Measurements from ENCODE around the gene NOXA1. TPM values are rescaled to one million over a fixed set of nuclear protein-coding genes. Genes with fewer than 3 reads are reported as not detected.
A peak's percentile ranks its signal among the peaks of the same experiment; 100 is the strongest.

Gene NOXA1
- total RNA-seq, 1 donor from 2014 or later: 0.50 TPM

DNA sequence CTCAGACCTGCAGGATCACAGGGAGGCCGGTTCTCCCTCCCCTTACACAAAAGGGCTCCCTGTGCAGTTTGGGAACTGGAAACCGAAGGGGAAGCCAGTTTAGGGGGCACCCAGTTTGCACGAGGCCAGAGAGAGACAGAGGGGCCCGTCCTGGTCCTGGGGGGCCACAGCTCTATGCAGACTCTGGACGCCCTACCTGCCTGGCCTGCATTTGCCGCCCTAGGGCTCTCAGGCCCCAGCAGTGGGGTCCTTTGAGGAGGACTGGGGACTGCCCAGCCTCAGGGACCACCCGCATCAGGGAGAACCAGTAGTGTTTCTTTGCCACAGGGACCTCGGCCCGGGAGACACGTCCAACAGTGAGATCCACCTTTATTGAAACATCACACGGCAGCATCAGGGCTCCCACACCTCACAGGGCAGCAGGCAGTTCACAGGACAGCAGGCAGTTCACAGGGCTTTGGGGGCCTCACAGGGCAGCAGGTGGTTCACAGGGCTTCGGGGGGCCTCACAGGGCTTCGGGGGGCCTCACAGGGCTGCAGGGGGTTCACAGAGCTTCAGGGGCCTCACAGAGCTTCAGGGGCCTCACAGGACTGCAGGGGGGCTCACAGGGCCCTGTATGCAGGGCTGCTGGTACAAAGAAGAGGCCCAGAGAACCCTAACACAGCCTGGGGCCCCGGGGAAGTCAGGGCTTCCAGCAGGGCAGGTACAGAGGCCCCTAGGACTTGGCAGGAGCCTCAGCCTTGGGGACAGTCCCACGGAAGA, 36.6 kb downstream of the NOXA1 start:
- H3K4me1 ChIP-seq (ENCODE audit: insufficient read depth, low read length): peaks cover 42% of the 10 kb centered on the region
- H2AFZ ChIP-seq (ENCODE audit: low read depth, low read length): peak overlapping the region; percentile 88
- peak overlapping the region; percentile 96 for H3K4me2 ChIP-seq (ENCODE audit: low read length)

DNA sequence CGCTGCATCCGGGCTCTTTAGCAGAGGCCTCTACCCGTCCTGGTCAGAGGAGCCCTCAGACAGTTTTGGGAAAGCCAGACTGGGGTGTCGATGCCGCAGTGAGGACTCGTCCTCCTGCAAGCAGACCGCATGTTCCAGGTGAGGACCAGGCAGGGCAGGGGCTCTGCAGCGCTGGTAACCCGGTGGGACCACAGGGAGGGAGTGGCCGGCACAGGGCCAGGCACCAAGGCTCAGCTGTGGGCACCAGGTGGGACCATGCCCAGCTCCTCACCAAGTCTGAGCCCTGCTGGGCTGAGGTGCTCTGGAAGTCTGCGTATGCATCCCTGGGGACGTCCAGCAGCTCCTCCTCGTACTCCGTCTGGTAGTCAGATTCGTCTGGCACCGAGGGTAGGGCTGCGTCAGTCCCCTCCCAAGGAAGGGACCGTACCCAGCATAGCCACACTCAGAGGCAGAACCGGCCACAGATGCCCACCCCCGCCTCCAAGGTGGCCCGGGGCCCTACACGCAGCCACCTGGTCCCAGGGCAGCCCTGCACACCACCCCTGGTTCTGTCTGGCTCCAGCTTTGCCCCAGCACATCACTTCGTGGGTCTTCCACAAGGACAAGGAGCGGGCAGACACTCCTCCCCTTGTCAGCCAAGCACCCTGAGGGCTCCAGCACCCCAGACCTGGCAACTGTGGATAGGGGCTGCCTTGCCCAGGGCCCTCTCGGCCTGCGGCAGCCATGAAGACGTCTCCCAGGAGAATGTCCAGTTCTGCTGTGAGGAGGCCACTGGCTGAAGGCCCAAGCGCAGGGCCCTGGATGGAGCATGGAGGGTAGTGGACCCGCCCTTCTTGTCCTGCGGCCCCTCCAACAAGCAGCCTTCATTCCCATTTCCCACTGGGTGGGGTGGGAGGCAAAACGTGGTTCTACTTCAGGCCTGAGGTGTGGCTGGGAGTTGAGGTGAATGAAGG, 37.4 kb downstream of the NOXA1 start:
- H3K9me3 ChIP-seq (ENCODE audit: insufficient read depth, low read depth, low read length): no peaks in the 10 kb centered on the region
- H3K27me3 ChIP-seq (ENCODE audit: insufficient read depth, low read length): no peaks in the 10 kb centered on the region
- no peak overlapping the region for H3K4me3 Mint-ChIP-seq (ENCODE audit: unreplicated experiment)
- no peak overlapping the region for H2AFZ ChIP-seq (ENCODE audit: low read depth, low read length)
- no peak for DNase-seq (ENCODE audit: low read depth)
- H3K9ac ChIP-seq (ENCODE audit: low read length): no peak overlapping the region
- H3K4me1 ChIP-seq (ENCODE audit: insufficient read depth, low read length): peaks cover 34% of the 10 kb centered on the region
- H3K36me3 Mint-ChIP-seq (ENCODE audit: low read depth, unreplicated experiment): peaks cover 3% of the 10 kb centered on the region
- H3K4me1 Mint-ChIP-seq (ENCODE audit: low read depth, unreplicated experiment): peaks cover 10% of the 10 kb centered on the region
- H3K4me2 ChIP-seq (ENCODE audit: low read length): no peak overlapping the region
- H3K27ac ChIP-seq (ENCODE audit: low read depth, low read length): no peak overlapping the region
- no peak for TF ChIP-seq EZH2 (IDR thresholded peaks at IDR 0.05; ENCODE audit: insufficient read depth, low read length)
- TF ChIP-seq, protein P1, sequence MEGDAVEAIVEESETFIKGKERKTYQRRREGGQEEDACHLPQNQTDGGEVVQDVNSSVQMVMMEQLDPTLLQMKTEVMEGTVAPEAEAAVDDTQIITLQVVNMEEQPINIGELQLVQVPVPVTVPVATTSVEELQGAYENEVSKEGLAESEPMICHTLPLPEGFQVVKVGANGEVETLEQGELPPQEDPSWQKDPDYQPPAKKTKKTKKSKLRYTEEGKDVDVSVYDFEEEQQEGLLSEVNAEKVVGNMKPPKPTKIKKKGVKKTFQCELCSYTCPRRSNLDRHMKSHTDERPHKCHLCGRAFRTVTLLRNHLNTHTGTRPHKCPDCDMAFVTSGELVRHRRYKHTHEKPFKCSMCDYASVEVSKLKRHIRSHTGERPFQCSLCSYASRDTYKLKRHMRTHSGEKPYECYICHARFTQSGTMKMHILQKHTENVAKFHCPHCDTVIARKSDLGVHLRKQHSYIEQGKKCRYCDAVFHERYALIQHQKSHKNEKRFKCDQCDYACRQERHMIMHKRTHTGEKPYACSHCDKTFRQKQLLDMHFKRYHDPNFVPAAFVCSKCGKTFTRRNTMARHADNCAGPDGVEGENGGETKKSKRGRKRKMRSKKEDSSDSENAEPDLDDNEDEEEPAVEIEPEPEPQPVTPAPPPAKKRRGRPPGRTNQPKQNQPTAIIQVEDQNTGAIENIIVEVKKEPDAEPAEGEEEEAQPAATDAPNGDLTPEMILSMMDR (IDR thresholded peaks at IDR 0.05; ENCODE audit: insufficient read depth, low read depth, low read length): no peak
- FAIRE-seq: no peak
- H3K9me3 Mint-ChIP-seq (ENCODE audit: unreplicated experiment): no peaks in the 10 kb centered on the region
- no peak overlapping the region for H3K27ac Mint-ChIP-seq (ENCODE audit: unreplicated experiment)
- H3K36me3 ChIP-seq (ENCODE audit: insufficient read depth, low read length): no peaks in the 10 kb centered on the region
- peaks cover 3% of the 10 kb centered on the region for H3K27me3 Mint-ChIP-seq (ENCODE audit: low read depth, unreplicated experiment)
- H4K20me1 ChIP-seq (ENCODE audit: insufficient read depth, low read length): peaks cover 30% of the 10 kb centered on the region
- no peaks in the 10 kb centered on the region for H3K79me2 ChIP-seq (ENCODE audit: insufficient read depth, low read length)
- H3K4me3 ChIP-seq (ENCODE audit: insufficient read depth, low read depth, low read length): no peak overlapping the region

More for the DNA sequence above, 36.6 kb downstream of the NOXA1 start:
- H3K9me3 ChIP-seq (ENCODE audit: insufficient read depth, low read depth, low read length): no peaks in the 10 kb centered on the region
- H3K4me3 Mint-ChIP-seq (ENCODE audit: unreplicated experiment): peak overlapping the region; percentile 62
- TF ChIP-seq, protein P1 (IDR thresholded peaks at IDR 0.05; ENCODE audit: insufficient read depth, low read depth, low read length): no peak
- no peak for TF ChIP-seq EZH2 (IDR thresholded peaks at IDR 0.05; ENCODE audit: insufficient read depth, low read length)
- H3K27ac ChIP-seq (ENCODE audit: low read depth, low read length): peak overlapping the region; percentile 48
- no peaks in the 10 kb centered on the region for H3K79me2 ChIP-seq (ENCODE audit: insufficient read depth, low read length)
- peaks cover 37% of the 10 kb centered on the region for H4K20me1 ChIP-seq (ENCODE audit: insufficient read depth, low read length)
- FAIRE-seq (no peak), DNase-seq (ENCODE audit: low read depth) (no peak)
- peak overlapping the region; percentile 55 for H3K9ac ChIP-seq (ENCODE audit: low read length)
- peaks cover 3% of the 10 kb centered on the region for H3K36me3 Mint-ChIP-seq (ENCODE audit: low read depth, unreplicated experiment)
- H3K36me3 ChIP-seq (ENCODE audit: insufficient read depth, low read length): no peaks in the 10 kb centered on the region
- no peaks in the 10 kb centered on the region for H3K9me3 Mint-ChIP-seq (ENCODE audit: unreplicated experiment)
- no peaks in the 10 kb centered on the region for H3K27me3 Mint-ChIP-seq (ENCODE audit: low read depth, unreplicated experiment)
- H3K4me1 Mint-ChIP-seq (ENCODE audit: low read depth, unreplicated experiment): peaks cover 10% of the 10 kb centered on the region
- H3K27ac Mint-ChIP-seq (ENCODE audit: unreplicated experiment): no peak overlapping the region
- no peak overlapping the region for H3K4me3 ChIP-seq (ENCODE audit: insufficient read depth, low read depth, low read length)
- H3K27me3 ChIP-seq (ENCODE audit: insufficient read depth, low read length): no peaks in the 10 kb centered on the region
